Measurements from ENCODE around the gene GPR158.

GPR158 gene

DNA sequence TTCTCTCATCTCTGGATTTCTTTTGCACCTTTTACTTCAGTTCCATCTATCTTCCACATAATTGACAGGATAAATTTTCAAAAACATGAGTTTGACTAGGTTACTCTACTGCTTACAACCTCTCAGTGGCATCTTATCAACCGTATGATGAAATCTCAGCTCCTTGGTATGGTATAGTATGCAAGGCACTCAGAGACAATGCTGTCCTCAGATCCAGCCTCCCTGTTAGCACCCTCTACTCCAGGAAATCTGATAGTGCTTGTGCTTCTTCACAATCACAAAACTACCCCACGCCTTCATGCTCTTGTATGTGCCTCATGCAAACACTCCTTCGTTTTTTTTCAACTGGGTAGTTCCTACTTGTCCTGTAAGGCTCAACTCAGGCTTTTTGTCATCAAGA is 330.7 kb downstream of the GPR158 start:
- no peak for DNase-seq

DNA sequence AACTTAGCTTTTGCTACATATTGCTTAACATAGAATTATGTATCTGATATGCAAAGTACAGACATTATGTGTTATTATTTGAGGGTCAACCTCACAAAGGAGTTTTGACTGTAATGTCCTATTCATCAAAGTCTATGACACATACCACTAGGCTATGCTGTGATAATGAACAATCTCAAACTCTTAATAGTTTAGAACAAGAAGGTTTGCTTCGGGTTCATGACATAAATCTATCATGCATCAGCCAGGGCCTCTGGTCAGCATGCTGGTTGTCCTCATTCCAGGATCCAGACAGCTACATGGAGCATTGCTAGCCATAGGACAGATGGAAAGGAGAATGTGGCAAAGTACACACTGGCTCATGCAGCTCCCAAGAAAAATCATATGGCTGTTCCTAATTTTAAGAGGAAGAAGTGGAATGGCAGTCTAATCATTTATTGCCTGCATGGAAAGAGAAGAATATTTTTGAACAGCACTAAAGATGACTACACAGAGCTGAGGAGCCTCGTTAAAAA is 332.1 kb downstream of the GPR158 start:
- no peak for DNase-seq

DNA sequence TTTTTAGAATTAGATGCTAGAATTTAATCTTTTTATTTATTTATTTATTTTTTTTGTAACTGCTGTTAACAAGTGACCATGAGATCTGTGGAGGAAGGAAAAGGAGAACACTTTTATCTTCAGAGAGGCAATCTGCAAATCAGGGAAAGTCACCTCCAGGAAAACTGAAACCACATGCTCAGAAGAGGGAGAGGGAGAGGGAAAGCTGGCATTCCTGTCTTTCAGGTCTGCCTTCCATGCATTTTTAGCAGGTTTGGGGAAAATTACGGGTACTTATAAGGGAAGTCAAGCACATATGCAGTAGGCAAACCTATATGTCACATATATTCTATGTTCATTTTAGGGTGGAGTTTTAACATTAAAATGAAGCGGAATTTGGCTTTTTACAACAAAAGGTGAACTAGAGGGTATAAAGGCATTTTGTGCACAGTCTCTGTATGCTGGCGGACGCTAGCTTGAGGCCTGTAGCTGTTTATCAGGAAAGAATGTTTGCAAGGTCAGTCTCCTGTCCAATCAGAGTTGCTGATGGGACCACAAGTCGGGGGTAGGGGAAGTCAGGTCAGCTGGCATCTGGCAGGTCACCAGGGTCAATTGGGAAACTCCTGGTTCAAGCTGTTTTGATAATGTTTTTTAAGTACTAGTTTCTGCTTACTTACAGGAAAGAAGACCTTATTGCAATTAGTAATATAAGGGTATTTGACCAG is 333.5 kb downstream of the GPR158 start:
- DNase-seq: no peak

GRCh38 chr10:25509151-25509550 is 334.4 kb downstream of the GPR158 start:
- no peak for DNase-seq

DNA sequence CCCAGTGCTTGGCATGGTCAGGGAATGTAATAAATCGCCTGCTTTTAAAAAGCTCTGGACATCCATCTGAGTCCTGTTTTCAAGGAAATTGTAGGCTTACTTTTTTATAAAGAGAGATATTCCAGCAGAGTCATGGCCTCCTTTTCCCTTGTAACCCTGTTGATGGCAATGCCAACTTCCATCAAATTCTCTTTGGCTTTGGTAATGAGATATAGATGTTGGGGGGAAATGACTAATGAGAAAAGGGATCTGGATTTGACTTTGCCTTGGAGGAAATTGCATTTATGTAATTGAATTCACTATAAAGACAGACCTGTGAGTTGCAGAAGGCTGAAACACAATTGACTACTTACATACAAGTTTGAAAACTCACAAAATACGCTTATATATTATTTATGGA is 347.5 kb downstream of the GPR158 start:
- no peak for DNase-seq

DNA sequence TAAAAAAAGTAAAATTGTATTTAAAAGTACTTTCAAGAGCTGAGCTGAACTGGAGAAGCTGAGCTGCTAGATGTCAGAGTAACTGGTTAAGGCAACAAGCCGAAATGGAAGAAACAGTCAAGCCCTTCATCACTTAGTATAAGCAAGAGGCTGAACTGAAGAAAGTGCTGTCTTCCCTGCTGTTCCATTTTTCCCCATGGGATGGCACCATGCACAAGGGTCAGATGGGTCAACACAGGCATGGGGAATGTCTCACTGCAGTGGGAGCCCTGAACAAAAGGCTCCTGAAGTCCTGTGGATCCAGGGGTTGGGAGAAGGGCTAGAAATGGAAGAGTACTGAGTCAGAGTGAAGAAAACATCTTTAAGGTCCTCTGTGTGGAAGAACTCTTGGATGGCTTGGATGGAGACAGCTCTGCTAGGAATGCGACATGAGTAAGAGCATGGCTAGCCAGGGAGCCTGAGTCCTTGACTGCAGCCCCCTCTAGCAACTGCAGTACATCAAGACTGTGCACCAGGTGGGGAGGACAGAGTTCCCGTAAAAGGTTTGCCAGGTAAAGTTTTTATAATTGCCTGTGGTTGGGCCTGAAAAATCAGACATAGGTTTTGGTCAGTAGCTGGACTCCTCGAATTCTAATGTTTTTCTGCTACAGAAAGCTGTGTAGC is 348.3 kb downstream of the GPR158 start:
- no peak for DNase-seq

GRCh38 chr10:25530306-25530705 is 355.5 kb downstream of the GPR158 start:
- no peak for DNase-seq

DNA sequence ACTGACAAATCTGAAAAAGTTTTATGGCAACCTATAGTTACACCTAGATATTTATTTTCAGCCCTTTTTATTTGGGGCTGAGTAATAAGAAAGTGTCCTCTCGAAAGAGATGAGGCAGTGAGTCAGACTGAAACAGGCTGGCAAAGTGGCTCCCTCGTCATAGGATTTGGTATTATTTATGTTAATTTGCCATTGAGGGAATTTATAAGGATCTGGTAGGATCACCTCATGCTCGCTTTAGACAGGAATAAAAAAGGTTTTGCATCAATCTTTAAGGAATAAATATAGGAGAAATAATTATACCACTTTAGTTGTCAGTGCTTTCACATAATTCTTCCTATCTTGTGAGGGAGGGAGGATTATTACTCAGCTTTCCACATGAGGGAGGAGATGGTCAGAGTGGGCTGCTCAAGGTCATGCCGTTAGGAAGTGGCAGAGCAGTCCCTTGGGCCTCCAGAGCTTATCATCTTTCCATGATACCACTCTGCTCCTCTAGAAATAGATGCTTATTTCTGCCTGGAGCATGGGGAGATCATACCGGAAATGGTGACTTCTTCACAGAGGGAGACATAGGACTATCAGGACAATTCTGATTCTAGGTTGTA is 356.8 kb downstream of the GPR158 start:
- DNase-seq: no peak

DNA sequence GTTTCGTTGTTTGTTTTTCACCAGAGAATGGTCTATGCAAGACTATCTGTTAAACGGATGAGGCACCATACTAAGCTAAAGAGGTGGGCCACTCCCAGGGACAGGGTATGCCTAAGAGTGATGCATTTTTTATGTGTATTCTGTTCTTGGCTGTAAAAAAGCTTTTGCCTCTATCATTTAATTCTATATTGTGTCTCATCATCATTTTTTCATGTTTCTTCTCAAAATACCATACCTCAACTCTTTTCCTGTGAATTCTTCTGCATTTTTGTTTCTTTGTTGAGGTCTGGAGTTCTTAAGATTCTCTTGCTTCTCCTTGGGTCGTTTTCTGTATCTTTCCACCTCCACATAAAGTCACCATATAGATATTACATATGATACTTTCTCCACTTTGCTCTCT is 357.4 kb downstream of the GPR158 start:
- DNase-seq: no peak

DNA sequence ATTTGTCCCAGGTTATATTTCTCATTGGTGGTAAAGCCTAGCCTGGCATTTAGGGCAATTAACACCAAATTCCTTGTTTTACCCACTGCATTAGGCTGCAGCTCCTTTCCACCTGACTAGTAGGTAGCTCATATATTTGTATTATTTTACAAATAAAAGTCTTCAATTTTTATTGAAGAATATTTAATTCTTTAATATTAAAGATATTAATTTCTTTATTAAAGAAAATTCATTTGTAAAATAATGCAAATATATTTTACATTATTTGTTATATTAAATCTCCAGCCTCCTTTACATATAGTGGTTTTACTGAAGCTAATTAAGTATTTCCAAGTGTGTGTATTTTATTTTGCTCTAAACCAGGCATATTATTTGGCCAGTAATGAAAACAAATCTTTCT is 361.2 kb downstream of the GPR158 start:
- DNase-seq: no peak

DNA sequence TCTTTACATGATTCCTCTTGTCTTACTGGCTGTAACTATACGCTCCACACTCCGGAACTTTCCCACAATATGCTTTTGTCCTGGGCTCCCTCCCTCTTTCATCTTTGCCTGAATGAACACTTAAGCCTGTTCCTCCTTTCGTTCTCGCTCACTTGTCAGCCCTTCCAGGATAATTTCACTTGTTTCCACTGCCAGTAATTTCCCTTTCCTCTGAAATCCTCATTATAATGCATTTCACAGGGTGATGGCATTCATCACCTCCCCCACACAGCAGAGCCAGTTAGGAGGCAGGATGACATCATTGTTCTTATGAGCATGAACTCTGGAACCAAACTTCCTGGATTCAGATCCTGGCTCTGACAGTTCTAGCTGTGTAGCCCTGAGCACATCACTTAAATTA is 372.6 kb downstream of the GPR158 start:
- DNase-seq: no peak

- DNase-seq: no peak
Observed at GRCh38 chr10:25552283-25552919, 377.6 kb downstream of the GPR158 start.

DNA sequence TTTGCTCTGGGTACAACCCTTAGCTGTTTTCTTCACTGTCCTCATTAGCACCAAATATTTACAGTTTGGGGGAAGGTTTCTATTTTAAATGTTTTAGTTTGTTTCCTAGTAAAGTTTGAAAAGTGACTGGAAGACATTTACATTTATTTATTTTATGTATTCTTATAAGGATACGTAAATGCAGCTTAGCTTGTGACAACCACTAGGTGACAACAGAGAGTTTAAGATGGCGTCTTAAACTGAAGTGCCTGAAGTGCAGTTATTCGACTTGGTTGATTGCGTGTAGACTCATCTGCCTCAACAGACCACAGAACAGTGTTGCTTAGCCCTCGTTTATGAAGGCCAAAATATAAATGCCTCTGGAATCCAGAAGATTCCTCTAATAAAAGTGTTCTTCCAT is 381.1 kb downstream of the GPR158 start:
- DNase-seq: no peak

DNA sequence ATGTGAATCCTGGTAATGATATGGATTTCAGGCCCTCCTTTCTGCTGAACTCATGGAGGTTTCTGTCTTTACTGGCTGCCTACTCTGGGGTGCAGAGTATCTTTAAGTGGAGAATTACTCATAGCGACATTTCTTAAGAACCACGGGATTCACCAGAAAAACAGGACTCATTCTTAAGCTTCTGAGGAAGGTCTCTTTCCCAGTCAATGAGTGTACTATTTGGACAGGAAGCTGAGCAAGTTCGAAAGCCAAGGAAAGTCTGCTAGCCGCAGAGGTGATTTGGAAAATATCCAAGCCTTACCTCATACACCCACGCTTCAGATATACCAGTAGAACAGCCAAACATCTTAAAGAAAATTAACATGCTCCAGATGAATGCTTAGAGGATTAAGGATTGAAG is 381.7 kb downstream of the GPR158 start:
- no peak for DNase-seq

DNA sequence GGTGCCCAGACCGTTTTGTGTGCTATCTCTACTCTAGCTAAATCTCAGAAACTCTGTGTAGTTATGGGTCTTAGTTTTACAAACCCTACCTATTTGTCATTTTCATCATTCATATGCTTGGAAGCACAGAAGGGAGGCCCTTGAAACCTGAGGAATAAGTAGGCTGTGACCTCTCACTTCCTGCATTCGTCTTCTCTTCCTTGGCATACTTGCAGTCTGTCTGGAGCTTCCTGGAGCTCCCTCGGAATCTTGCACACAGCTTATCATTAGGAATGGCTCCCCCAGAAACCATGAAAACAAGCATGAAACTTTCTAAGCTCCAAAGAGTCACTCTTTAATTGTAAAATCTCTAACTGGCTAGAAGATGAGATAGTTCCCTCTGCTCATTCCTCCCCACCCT is 382.3 kb downstream of the GPR158 start:
- no peak for DNase-seq

GRCh38 chr10:25561758-25562157 is 387.0 kb downstream of the GPR158 start:
- no peak for DNase-seq

DNA sequence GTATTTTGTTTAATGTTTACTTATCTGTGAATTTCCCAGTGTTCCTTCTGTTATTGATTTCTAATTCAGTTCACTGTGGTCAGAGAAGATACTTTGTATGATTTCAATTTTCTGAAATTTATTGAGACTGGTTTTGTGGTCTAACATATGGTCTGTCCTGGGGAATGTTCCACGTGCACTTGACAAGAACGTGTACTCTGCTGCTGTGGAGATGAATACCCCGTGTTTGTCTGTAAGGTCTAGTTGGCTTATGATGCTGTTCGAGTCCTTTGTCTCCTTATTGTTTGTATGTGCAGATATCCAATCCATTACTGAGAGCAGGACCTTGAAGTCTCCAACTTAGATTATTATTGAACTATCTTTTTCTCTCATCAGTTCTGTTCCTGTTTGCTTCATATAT is 387.7 kb downstream of the GPR158 start:
- DNase-seq: no peak

GRCh38 chr10:25564351-25564750 is 389.6 kb downstream of the GPR158 start:
- DNase-seq: no peak

DNA sequence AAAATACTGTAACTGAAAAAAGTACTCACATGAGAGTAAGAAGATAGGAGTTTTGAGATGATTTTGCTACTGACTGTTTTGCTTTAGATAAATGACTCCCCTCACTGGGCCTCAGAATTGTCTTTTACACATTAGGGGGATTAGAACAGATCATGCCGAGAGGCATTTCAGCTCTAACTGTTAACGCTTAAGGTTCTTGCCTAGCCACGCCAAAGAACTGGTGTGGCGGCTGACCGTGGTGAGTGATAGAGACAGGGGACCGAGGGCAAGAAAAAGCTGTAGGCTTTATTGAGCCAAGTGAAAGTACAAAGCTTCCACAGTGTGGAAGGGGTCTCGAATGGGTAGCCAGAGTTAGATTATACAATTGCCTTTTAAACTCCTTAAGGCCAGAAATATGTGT is 390.8 kb downstream of the GPR158 start:
- no peak for DNase-seq

DNA sequence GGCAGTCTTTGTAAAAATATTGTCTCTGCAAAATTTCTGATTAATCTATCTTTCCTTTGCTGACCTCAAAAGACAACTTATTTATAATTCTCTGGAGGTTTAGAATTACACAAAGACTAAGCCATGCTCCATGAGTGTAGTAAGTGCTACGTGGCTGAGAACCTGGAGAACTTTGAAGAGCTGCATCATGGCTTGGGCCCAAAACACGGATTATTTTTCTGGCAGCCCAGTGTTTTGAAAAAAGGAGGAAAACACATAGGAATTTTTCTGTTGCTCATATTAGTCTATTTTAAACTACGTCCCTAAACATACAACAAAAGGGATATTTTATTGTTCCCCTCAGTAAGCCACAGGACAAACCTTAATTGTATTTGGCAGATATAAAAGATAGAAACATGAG is 398.5 kb downstream of the GPR158 start:
- DNase-seq: no peak

GRCh38 chr10:25575343-25575742 is 400.5 kb downstream of the GPR158 start:
- no peak for DNase-seq

- DNase-seq: no peak
Observed at GRCh38 chr10:25578061-25578460, 403.3 kb downstream of the GPR158 start.

DNA sequence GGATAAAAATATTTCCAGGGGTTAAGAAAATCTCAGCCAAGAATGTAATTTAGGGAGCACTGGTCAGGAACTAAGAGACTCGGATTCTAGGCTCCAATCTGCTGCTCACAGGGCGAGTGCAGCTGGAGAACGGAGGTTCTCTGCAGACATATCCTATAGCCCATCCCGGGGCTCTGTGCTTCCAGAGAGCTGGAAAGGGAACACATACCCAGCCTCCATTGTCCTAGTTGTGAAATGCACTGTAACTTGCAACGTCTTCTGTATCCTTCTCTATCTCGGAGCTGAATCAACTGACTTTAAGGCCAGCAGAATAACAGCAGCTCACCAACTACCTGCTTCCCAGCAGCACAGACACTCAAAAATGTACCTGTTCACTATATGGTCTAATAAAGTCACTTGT is 408.2 kb downstream of the GPR158 start:
- no peak for DNase-seq

DNA sequence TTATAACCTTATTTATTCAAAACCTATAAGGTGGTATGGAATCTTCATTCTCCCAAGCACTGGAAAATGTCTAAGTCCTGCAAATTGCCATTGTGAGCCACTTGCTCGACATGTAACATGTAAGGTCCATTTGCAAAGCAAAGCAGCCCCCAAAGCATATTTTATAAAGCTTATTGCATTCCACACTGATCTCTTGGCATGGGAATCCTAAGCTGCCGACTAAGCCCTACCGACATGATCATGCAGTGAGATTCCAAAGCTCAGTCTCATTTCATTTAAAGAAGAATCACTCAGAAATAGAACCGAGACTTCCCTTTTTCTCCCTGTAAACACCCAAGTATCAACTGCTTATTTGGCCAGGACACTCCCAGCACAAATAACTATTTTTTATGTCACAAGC is 425.9 kb downstream of the GPR158 start:
- no peak for DNase-seq

All from stimulated activated CD4-positive, alpha-beta T cell treated with anti-CD3 and anti-CD28 coated beads, Interleukin-2, amount 100 ng/mL, for 48 hours (primary cell).